Measurements from ENCODE around the gene PLAAT3.
"Not testable (repeated sequence)": the region's sequence is repeated elsewhere in the genome, so short reads cannot be mapped to it uniquely, and the experiment has no call there.

PLAAT3 gene

GRCh38 chr11:63532799-63533475, 81.3 kb downstream of the PLAAT3 start:
- in situ Hi-C loops (cut with MboI; ENCODE audit: low sequenced_read_pairs, unreplicated experiment) = no loop called here
- TF ChIP-seq, protein P1, sequence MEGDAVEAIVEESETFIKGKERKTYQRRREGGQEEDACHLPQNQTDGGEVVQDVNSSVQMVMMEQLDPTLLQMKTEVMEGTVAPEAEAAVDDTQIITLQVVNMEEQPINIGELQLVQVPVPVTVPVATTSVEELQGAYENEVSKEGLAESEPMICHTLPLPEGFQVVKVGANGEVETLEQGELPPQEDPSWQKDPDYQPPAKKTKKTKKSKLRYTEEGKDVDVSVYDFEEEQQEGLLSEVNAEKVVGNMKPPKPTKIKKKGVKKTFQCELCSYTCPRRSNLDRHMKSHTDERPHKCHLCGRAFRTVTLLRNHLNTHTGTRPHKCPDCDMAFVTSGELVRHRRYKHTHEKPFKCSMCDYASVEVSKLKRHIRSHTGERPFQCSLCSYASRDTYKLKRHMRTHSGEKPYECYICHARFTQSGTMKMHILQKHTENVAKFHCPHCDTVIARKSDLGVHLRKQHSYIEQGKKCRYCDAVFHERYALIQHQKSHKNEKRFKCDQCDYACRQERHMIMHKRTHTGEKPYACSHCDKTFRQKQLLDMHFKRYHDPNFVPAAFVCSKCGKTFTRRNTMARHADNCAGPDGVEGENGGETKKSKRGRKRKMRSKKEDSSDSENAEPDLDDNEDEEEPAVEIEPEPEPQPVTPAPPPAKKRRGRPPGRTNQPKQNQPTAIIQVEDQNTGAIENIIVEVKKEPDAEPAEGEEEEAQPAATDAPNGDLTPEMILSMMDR (IDR thresholded peaks at IDR 0.05; ENCODE audit: borderline replicate concordance, control extremely low read depth, extremely low read depth, insufficient read depth, missing control alignments) = no peak
- no peak for DNase-seq (ENCODE audit: low spot score)

- in situ Hi-C loops (cut with MboI; ENCODE audit: low sequenced_read_pairs, unreplicated experiment) = no loop called here
- TF ChIP-seq, protein P1 (IDR thresholded peaks at IDR 0.05; ENCODE audit: borderline replicate concordance, control extremely low read depth, extremely low read depth, insufficient read depth, missing control alignments) = no peak
- DNase-seq (ENCODE audit: low spot score) = no peak
Measured at GRCh38 chr11:63532117-63532516, 82.1 kb downstream of the PLAAT3 start.

DNA sequence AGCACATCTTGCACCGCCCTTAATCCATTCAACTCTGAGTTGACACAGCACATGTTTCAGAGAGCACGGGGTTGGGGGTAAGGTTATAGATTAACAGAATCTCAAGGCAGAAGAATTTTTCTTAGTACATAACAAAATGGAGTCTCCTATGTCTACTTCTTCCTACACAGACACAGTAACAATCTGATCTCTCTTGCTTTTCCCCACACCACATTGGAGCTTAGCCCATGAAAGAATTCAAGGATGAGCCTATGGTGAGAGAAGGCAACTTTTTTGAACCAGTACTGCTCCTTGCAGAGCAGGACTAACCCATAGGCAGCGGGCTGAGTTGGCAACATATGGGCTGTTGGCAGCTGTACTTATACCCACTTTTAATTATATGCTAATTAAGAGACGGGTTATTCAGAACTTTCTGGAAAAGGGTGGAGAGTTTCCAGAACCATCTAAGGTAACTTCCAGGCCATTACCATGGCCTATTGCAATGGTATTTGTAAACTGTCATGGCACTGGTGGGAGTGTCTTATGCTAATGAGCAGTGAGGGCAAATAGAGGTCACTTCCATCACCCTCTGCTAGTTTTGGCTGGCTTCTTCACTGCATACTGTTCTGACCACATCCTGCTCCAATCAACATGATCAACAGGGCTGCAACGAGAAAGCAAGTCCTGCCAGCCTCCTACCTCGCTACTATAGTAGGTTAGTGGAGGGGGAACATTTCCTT, 83.0 kb downstream of the PLAAT3 start:
- in situ Hi-C loops (cut with MboI; ENCODE audit: low sequenced_read_pairs, unreplicated experiment) = not testable (repeated sequence)
- DNase-seq (ENCODE audit: low spot score) = peak; percentile 12

DNA sequence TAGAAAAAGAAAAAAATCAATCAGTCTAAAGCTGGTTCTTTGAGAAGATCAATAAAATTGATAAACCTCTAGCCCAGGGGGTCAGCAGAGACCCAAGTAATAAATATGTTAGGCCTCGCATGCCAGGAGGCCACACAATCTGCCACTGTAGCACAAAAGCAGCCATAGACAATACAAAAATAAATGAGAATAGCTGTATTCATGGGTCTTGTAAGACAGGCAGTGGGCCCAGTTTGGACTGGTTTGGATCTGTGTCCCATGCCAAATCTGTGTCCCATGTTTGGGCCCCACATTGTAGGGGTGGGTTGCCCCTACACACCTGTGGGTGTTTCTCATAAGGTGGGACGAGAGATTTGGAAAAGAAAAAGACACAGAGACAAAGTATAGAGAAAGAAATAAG, 84.2 kb downstream of the PLAAT3 start:
- TF ChIP-seq, protein P1 (IDR thresholded peaks at IDR 0.05; ENCODE audit: borderline replicate concordance, control extremely low read depth, extremely low read depth, insufficient read depth, missing control alignments) = no peak
- in situ Hi-C loops (cut with MboI; ENCODE audit: low sequenced_read_pairs, unreplicated experiment) = no loop called here
- DNase-seq (ENCODE audit: low spot score) = no peak

- DNase-seq (ENCODE audit: low spot score); in situ Hi-C loops (cut with MboI; ENCODE audit: low sequenced_read_pairs, unreplicated experiment): not testable (repeated sequence)
Measured at GRCh38 chr11:63529373-63529772, 84.9 kb downstream of the PLAAT3 start.

- in situ Hi-C loops (cut with MboI; ENCODE audit: low sequenced_read_pairs, unreplicated experiment); DNase-seq (ENCODE audit: low spot score): not testable (repeated sequence)
Measured at GRCh38 chr11:63528729-63529278, 85.4 kb downstream of the PLAAT3 start.

- DNase-seq (ENCODE audit: low spot score); in situ Hi-C loops (cut with MboI; ENCODE audit: low sequenced_read_pairs, unreplicated experiment): not testable (repeated sequence)
Measured at GRCh38 chr11:63528156-63528555, 86.1 kb downstream of the PLAAT3 start.

GRCh38 chr11:63527667-63528066, 86.6 kb downstream of the PLAAT3 start:
- in situ Hi-C loops (cut with MboI; ENCODE audit: low sequenced_read_pairs, unreplicated experiment) = no loop called here
- DNase-seq (ENCODE audit: low spot score) = no peak
- TF ChIP-seq, protein P1 (IDR thresholded peaks at IDR 0.05; ENCODE audit: borderline replicate concordance, control extremely low read depth, extremely low read depth, insufficient read depth, missing control alignments) = no peak
